ENCODE measurements around the gene GPBP1.
A peak's percentile ranks its signal among the peaks of the same experiment; 100 is the strongest.

The GPBP1 gene

GRCh38 chr5:57173319-57174127 is at the start of gene GPBP1:
Gene GPBP1 (plus strand): TSS chr5:57174059. CDS start chr5:57214131, 40,072 bp downstream.
- Histone ChIP-seq H3K4me3 (replicated peaks; ENCODE audit: low read depth, low read length) (peak within 1 kb of the TSS; percentile 99), H3K36me3 (ENCODE audit: control insufficient read depth, insufficient read depth, low read length) (no peaks in the 10 kb centered on the region), H3K27me3 (replicated peaks; ENCODE audit: control insufficient read depth, insufficient read depth, low read length) (no peaks in the 10 kb centered on the region)
- DNase-seq (ENCODE audit: extremely low read depth, insufficient read length): peak; percentile 98
- no peak for TF ChIP-seq CTCF (IDR thresholded peaks at IDR 0.05; ENCODE audit: insufficient read depth, low read length, poor library complexity, severe bottlenecking)

GRCh38 chr5:57128325-57128724 is 45.5 kb upstream of the GPBP1 start:
- Histone ChIP-seq H3K4me3 (replicated peaks; ENCODE audit: low read depth, low read length) (no peak overlapping the region), H3K36me3 (ENCODE audit: control insufficient read depth, insufficient read depth, low read length) (no peaks in the 10 kb centered on the region), H3K27me3 (replicated peaks; ENCODE audit: control insufficient read depth, insufficient read depth, low read length) (no peaks in the 10 kb centered on the region)
- DNase-seq (ENCODE audit: extremely low read depth, insufficient read length): no peak
- TF ChIP-seq CTCF (IDR thresholded peaks at IDR 0.05; ENCODE audit: insufficient read depth, low read length, poor library complexity, severe bottlenecking): no peak

GRCh38 chr5:57133574-57133973 is 40.3 kb upstream of the GPBP1 start:
- DNase-seq (ENCODE audit: extremely low read depth, insufficient read length): no peak
- Histone ChIP-seq H3K36me3 (ENCODE audit: control insufficient read depth, insufficient read depth, low read length) (no peaks in the 10 kb centered on the region), H3K4me3 (replicated peaks; ENCODE audit: low read depth, low read length) (no peak overlapping the region), H3K27me3 (replicated peaks; ENCODE audit: control insufficient read depth, insufficient read depth, low read length) (no peaks in the 10 kb centered on the region)
- TF ChIP-seq CTCF (IDR thresholded peaks at IDR 0.05; ENCODE audit: insufficient read depth, low read length, poor library complexity, severe bottlenecking): no peak

GRCh38 chr5:57137401-57137800 is 36.5 kb upstream of the GPBP1 start:
- DNase-seq (ENCODE audit: extremely low read depth, insufficient read length): no peak
- Histone ChIP-seq H3K36me3 (ENCODE audit: control insufficient read depth, insufficient read depth, low read length) (no peaks in the 10 kb centered on the region), H3K4me3 (replicated peaks; ENCODE audit: low read depth, low read length) (no peak overlapping the region), H3K27me3 (replicated peaks; ENCODE audit: control insufficient read depth, insufficient read depth, low read length) (no peaks in the 10 kb centered on the region)
- TF ChIP-seq CTCF (IDR thresholded peaks at IDR 0.05; ENCODE audit: insufficient read depth, low read length, poor library complexity, severe bottlenecking): no peak

- no peak for TF ChIP-seq CTCF (IDR thresholded peaks at IDR 0.05; ENCODE audit: insufficient read depth, low read length, poor library complexity, severe bottlenecking)
- H3K36me3 ChIP-seq (ENCODE audit: control insufficient read depth, insufficient read depth, low read length): no peaks in the 10 kb centered on the region
- H3K4me3 ChIP-seq (replicated peaks; ENCODE audit: low read depth, low read length): no peak overlapping the region
- no peaks in the 10 kb centered on the region for H3K27me3 ChIP-seq (replicated peaks; ENCODE audit: control insufficient read depth, insufficient read depth, low read length)
- DNase-seq (ENCODE audit: extremely low read depth, insufficient read length): no peak
Measured at GRCh38 chr5:57152316-57152715, 21.5 kb upstream of the GPBP1 start.

All from GM06990 (cell line).